GM23248 (cell line): ENCODE data around the gene CTXN1. TPM values are rescaled to one million over a fixed set of nuclear protein-coding genes. Genes with fewer than 3 reads are reported as not detected.

Experiments
- DNase-seq: peaks from one replicate; pipeline ENCODE4 v3.0.0-alpha.2; 2015
- H2AFZ ChIP-seq: fragments of 200-600 bp; sonication (generic); 2 replicates; pipeline ENCODE4 v1.6.1; 2016; ENCODE audit warnings: antibody characterized with exemption
- H3F3A ChIP-seq: fragments of 200-600 bp; sonication (generic); 2 replicates; pipeline ENCODE4 v1.6.1; 2016; ENCODE audit warnings: mild to moderate bottlenecking, antibody characterized with exemption, mixed run types; ENCODE audit not compliant: insufficient read depth
- H3K27ac ChIP-seq: fragments of 200-600 bp; sonication (generic); 2 replicates; pipeline ENCODE4 v1.5.1; 2016; ENCODE audit warnings: mild to moderate bottlenecking
- H3K27me3 ChIP-seq: fragments of 200-600 bp; sonication (generic); replicated peaks from 2 replicates; pipeline ENCODE4 v1.6.1; 2016; ENCODE audit warnings: mild to moderate bottlenecking; ENCODE audit not compliant: insufficient read depth
- H3K36me3 ChIP-seq: fragments of 200-600 bp; sonication (generic); 2 replicates; pipeline ENCODE4 v1.6.1; 2016; ENCODE audit warnings: low read depth, mild to moderate bottlenecking
- H3K4me1 ChIP-seq: fragments of 200-600 bp; sonication (generic); 2 replicates; pipeline ENCODE4 v1.6.1; 2016; ENCODE audit warnings: mild to moderate bottlenecking; ENCODE audit not compliant: insufficient read depth
- H3K4me2 ChIP-seq: fragments of 200-600 bp; sonication (generic); one replicate; pipeline ENCODE4 v1.6.1; 2016; ENCODE audit warnings: mild to moderate bottlenecking; ENCODE audit not compliant: unreplicated experiment
- H3K4me3 ChIP-seq: fragments of 200-600 bp; sonication (generic); 2 replicates; pipeline ENCODE4 v1.5.1; 2016; ENCODE audit warnings: mild to moderate bottlenecking
- H3K79me2 ChIP-seq: fragments of 200-600 bp; sonication (generic); 2 replicates; pipeline ENCODE4 v1.6.1; 2016; ENCODE audit warnings: mild to moderate bottlenecking; ENCODE audit not compliant: insufficient read depth
- H3K9ac ChIP-seq: fragments of 200-600 bp; sonication (generic); 2 replicates; pipeline ENCODE4 v1.6.1; 2016; ENCODE audit warnings: mild to moderate bottlenecking
- H3K9me2 ChIP-seq: fragments of 200-600 bp; sonication (generic); 2 replicates; pipeline ENCODE4 v1.6.1; 2016; ENCODE audit warnings: mixed run types, mild to moderate bottlenecking, moderate library complexity; ENCODE audit not compliant: insufficient read depth
- H3K9me3 ChIP-seq: fragments of 200-600 bp; sonication (generic); one replicate; pipeline ENCODE4 v1.6.1; 2017; ENCODE audit warnings: low read depth
- H4K20me1 ChIP-seq: fragments of 200-600 bp; sonication (generic); 2 replicates; pipeline ENCODE4 v1.6.0; 2016; ENCODE audit not compliant: insufficient read depth
- EZH2 ChIP-seq: fragments of 200-600 bp; sonication (generic); IDR thresholded peaks from 2 replicates; pipeline ENCODE4 v1.6.1; 2018; ENCODE audit warnings: antibody characterized with exemption, mild to moderate bottlenecking; ENCODE audit not compliant: insufficient read depth, poor library complexity, severe bottlenecking
- EZH2phosphoT487 ChIP-seq: fragments of 200-600 bp; sonication (generic); IDR thresholded peaks from 2 replicates; pipeline ENCODE4 v1.6.1; 2018; ENCODE audit warnings: antibody characterized with exemption, moderate library complexity, mild to moderate bottlenecking, low read depth; ENCODE audit not compliant: insufficient read depth
- WGBS, 2 experiments: methylation state at CpG; one replicate each; pipeline ENCODE4 v1.1.6; 2015 to 2017; ENCODE audit warnings: low lambda C conversion rate in 2 of 2, low coverage in 1 of 2; ENCODE audit errors: missing lambda C conversion rate in 2 of 2; 5-methylcytosine and 5-hydroxymethylcytosine counted together
- in situ Hi-C: fragments of 300-500 bp; cut with MboI; formaldehyde crosslinking; loops from 2 replicates; pipeline ENCODE4 v1.15.0; 2020
- polyA plus RNA-seq: library from polyadenylated mRNA; unstranded; fragments of >200 nt; fragmentation: Nextera tagmentation; extraction: Ambion mirVana; gene quantifications from 2 replicates; pipeline ENCODE4 v1.2.1, GENCODE V29; 2016
- total RNA-seq: library from RNA; depleted of rRNA; stranded (reverse); fragments of >200 nt; shearing (Covaris generic); gene quantifications from 2 replicates; pipeline ENCODE4 v1.2.3, GENCODE V29; 2014

The CTXN1 gene
- total and polyA plus RNA-seq, 2 experiments from 2014 or later = 3.4 to 3.5 TPM

- Histone ChIP-seq H2AFZ (no peak overlapping the region), H3K9ac (no peak overlapping the region), H3K9me2 (no peaks in the 10 kb centered on the region), H3F3A (no peaks in the 10 kb centered on the region), H3K4me2 (no peak overlapping the region), H3K79me2 (no peaks in the 10 kb centered on the region), H3K4me3 (no peak overlapping the region), H3K27me3 (no peaks in the 10 kb centered on the region), H3K36me3 (peaks cover 6% of the 10 kb centered on the region; the same call in 1 of the 2 replicates), H4K20me1 (no peaks in the 10 kb centered on the region), H3K27ac (no peak overlapping the region), H3K4me1 (no peaks in the 10 kb centered on the region), H3K9me3 (no peaks in the 10 kb centered on the region)
- WGBS, 2 experiments = 88 to 91% methylated on average over 12 of the region's 12 CpGs
- DNase-seq = no peak
- in situ Hi-C loops = loop anchor here (10.0 kb wide), 1 partner anchor 279 kb away; no protein-coding TSS in a partner anchor
- TF ChIP-seq EZH2 (no peak), EZH2phosphoT487 (no peak)
Observed at GRCh38 chr19:7965921-7966665, 40.2 kb upstream of the CTXN1 start.

DNA sequence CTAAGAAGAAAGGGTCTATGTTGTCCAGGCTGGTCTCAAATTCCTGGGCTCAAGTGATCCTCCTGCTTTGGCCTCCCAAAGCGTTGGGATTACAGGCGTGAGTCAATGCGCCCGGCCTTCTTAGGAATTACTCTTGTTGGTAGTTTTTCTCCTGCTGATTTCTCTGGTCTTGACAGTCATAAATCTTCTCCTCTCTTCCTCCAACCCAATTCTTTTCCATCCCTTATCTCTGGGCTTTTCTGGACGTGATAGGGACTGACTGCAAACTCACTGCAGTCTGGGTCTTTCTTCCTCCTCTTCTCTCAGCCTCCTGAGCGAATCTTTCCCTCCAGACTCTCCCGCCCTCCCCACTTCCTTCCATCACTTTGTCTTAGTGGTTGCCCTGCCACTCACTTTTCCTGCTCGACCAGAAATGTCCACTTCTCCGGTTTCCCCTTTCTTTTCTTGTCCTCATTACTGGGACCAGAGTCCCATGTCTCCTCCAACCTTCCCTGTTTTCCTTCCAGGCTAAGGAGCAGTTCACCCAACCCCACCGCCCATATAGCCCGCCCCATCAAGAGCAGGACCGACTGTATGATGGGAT lies 39.4 kb upstream of the CTXN1 start:
- H3F3A ChIP-seq = no peaks in the 10 kb centered on the region
- H3K4me1 ChIP-seq = no peaks in the 10 kb centered on the region
- no peak overlapping the region for H3K27ac ChIP-seq
- peaks cover 12% of the 10 kb centered on the region; the same call in 1 of the 2 replicates for H3K36me3 ChIP-seq
- H2AFZ ChIP-seq = no peak overlapping the region
- no peaks in the 10 kb centered on the region for H3K9me3 ChIP-seq
- 94 to 95% methylated on average over 12 of the region's 12 CpGs for WGBS, 2 experiments
- DNase-seq = no peak
- H4K20me1 ChIP-seq = no peaks in the 10 kb centered on the region
- in situ Hi-C loops = loop anchor here (10.0 kb wide), 1 partner anchor 279 kb away; no protein-coding TSS in a partner anchor
- H3K4me2 ChIP-seq = no peak overlapping the region
- H3K9me2 ChIP-seq = no peaks in the 10 kb centered on the region
- no peak for TF ChIP-seq EZH2
- no peak for TF ChIP-seq EZH2phosphoT487
- no peak overlapping the region for H3K4me3 ChIP-seq
- no peaks in the 10 kb centered on the region for H3K79me2 ChIP-seq
- H3K9ac ChIP-seq = no peak overlapping the region
- H3K27me3 ChIP-seq = no peaks in the 10 kb centered on the region

DNA sequence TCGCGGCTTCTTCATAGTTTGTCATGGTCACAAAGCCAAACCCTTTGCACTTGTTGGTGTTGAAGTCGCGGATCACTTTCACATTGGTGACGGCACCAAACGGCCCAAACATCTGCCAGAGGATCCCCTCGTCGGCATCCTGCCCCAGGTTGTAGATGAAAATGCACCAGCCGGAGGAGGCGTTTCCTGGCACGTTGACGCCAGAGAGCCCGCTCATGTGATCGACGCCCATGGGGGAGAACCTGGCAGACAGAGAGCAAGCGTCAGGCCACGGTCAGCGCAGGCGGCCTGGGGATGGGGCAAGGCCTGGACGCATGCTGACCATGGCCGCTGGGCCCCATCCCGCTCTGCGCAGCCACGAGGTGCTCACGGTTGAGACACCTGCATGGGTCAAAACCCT lies 37.6 kb upstream of the CTXN1 start:
- peaks cover 12% of the 10 kb centered on the region; the same call in 1 of the 2 replicates for H3K36me3 ChIP-seq
- 91 to 93% methylated on average over 23 to 25 of the region's 25 CpGs for WGBS, 2 experiments

DNA sequence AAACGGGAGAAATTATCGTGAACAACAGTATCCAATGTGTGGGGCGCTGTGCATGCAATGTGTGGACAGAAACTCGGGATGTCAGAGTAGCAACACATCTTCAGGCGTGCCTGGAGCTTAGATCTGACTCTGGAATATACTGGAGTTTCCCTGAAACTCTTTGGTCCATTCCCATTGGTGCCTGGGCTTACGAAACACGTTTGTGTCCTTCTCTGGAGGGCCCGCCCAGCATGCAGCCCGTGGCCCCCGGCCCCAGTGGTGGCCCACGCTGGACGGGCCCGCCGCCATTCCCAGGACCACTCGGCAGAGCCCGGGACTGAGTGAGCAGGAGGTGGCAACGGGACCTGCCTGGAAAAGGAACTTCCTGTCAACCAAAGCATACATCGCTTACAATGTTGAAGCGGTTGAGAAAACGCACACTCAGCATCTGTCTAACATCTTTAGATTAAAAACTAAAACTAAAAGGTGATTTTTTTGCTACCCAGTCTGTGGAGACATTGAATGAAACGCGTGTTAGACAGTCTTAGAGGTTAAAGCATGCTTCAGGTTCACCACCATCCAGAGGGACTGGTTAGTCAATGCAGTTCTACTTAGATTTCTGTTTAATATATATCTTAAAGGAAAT lies 36.8 kb upstream of the CTXN1 start:
- no peaks in the 10 kb centered on the region for H3K9me3 ChIP-seq
- H3K27me3 ChIP-seq = no peaks in the 10 kb centered on the region
- H3K79me2 ChIP-seq = no peaks in the 10 kb centered on the region
- H3K36me3 ChIP-seq = peaks cover 12% of the 10 kb centered on the region; the same call in 1 of the 2 replicates
- H2AFZ ChIP-seq = no peak overlapping the region
- in situ Hi-C loops = loop anchor here (10.0 kb wide), 1 partner anchor 282 kb away; no protein-coding TSS in a partner anchor
- no peaks in the 10 kb centered on the region for H3K4me1 ChIP-seq
- 87% methylated on average over 22 of the region's 22 CpGs for WGBS, 2 experiments
- no peak overlapping the region for H3K27ac ChIP-seq
- no peaks in the 10 kb centered on the region for H3K9me2 ChIP-seq
- H3K9ac ChIP-seq = no peak overlapping the region
- no peaks in the 10 kb centered on the region for H4K20me1 ChIP-seq
- no peak overlapping the region for H3K4me3 ChIP-seq
- H3K4me2 ChIP-seq = no peak overlapping the region
- H3F3A ChIP-seq = no peaks in the 10 kb centered on the region
- no peak for DNase-seq
- TF ChIP-seq EZH2 (no peak), EZH2phosphoT487 (no peak)

More for the DNA sequence above, 37.6 kb upstream of the CTXN1 start:
- H3K9me3 ChIP-seq = no peaks in the 10 kb centered on the region
- DNase-seq = no peak
- no peak overlapping the region for H3K4me2 ChIP-seq
- no peaks in the 10 kb centered on the region for H3F3A ChIP-seq
- H2AFZ ChIP-seq = no peak overlapping the region
- no peaks in the 10 kb centered on the region for H3K79me2 ChIP-seq
- no peaks in the 10 kb centered on the region for H3K27me3 ChIP-seq
- in situ Hi-C loops = loop anchor here (10.0 kb wide), 1 partner anchor 281 kb away; no protein-coding TSS in a partner anchor
- H4K20me1 ChIP-seq = no peaks in the 10 kb centered on the region
- H3K4me1 ChIP-seq = no peaks in the 10 kb centered on the region
- H3K9me2 ChIP-seq = no peaks in the 10 kb centered on the region
- no peak overlapping the region for H3K9ac ChIP-seq
- no peak overlapping the region for H3K27ac ChIP-seq
- TF ChIP-seq EZH2 (no peak), EZH2phosphoT487 (no peak)
- no peak overlapping the region for H3K4me3 ChIP-seq
